DOHH2 (cell line): ENCODE measurements around the gene LRRC71.

ENCODE experiments used
- H3F3A ChIP-seq: fragments of 200-600 bp; sonication (generic), shearing (Covaris generic); 2 replicates; pipeline ENCODE4 v1.6.0; 2016; ENCODE audit warnings: antibody characterized with exemption, mild to moderate bottlenecking; ENCODE audit not compliant: control insufficient read depth, insufficient read depth
- H3K27ac ChIP-seq: fragments of 200-600 bp; sonication (generic); 2 replicates; pipeline ENCODE4 v1.5.1; 2014; ENCODE audit warnings: low read depth, mild to moderate bottlenecking, low read length, moderate library complexity
- H3K27me3 ChIP-seq: fragments of 200-600 bp; sonication (generic); 2 replicates; pipeline ENCODE4 v1.6.1; 2014; ENCODE audit warnings: mild to moderate bottlenecking, low read length, mixed read lengths; ENCODE audit not compliant: control insufficient read depth
- H3K36me3 ChIP-seq: fragments of 200-600 bp; sonication (generic); 2 replicates; pipeline ENCODE4 v1.6.1; 2014; ENCODE audit warnings: mild to moderate bottlenecking, low read length, moderate library complexity, mixed read lengths; ENCODE audit not compliant: control insufficient read depth
- H3K4me1 ChIP-seq: fragments of 200-600 bp; sonication (generic); 2 replicates; pipeline ENCODE4 v1.6.1; 2014; ENCODE audit warnings: mild to moderate bottlenecking, low read length, mixed read lengths; ENCODE audit not compliant: control insufficient read depth
- H3K4me2 ChIP-seq: fragments of 200-600 bp; sonication (generic); 2 replicates; pipeline ENCODE4 v1.6.0; 2014; ENCODE audit warnings: mild to moderate bottlenecking, low read length, moderate library complexity
- H3K4me3 ChIP-seq: fragments of 200-600 bp; sonication (generic); 2 replicates; pipeline ENCODE4 v1.5.1; 2014; ENCODE audit warnings: mild to moderate bottlenecking, low read length, mixed read lengths
- H3K79me2 ChIP-seq: fragments of 200-600 bp; sonication (generic); 2 replicates; pipeline ENCODE4 v1.6.1; 2014; ENCODE audit warnings: mild to moderate bottlenecking, low read length, mixed read lengths; ENCODE audit not compliant: control insufficient read depth
- H3K9me2 ChIP-seq: fragments of 200-600 bp; sonication (generic); replicated peaks from 2 replicates; pipeline ENCODE4 v1.6.1; 2014; ENCODE audit warnings: mild to moderate bottlenecking, low read length, mixed read lengths; ENCODE audit not compliant: control insufficient read depth
- H3K9me3 ChIP-seq: fragments of 200-600 bp; sonication (generic); 2 replicates; pipeline ENCODE4 v1.6.1; 2014; ENCODE audit warnings: antibody characterized with exemption, low read length, mixed read lengths; ENCODE audit not compliant: control insufficient read depth, insufficient read depth
- H4K20me1 ChIP-seq: fragments of 200-600 bp; sonication (generic); 2 replicates; pipeline ENCODE4 v1.6.0; 2014; ENCODE audit warnings: low read depth, mild to moderate bottlenecking, antibody characterized with exemption, low read length, moderate library complexity; ENCODE audit not compliant: control insufficient read depth, insufficient read depth
- EZH2phosphoT487 ChIP-seq: fragments of 200-600 bp; sonication (generic); IDR thresholded peaks from 2 replicates; pipeline ENCODE4 v1.6.1; 2017; ENCODE audit warnings: borderline replicate concordance, mild to moderate bottlenecking, antibody characterized with exemption, low read length, moderate library complexity, mixed read lengths
- TF ChIP-seq, protein P1 (sequence below): fragments of 200-600 bp; sonication (generic); IDR thresholded peaks from one replicate; pipeline ENCODE4 v1.5.1; 2014; ENCODE audit warnings: antibody characterized with exemption, mild to moderate bottlenecking, low read depth, low read length; ENCODE audit not compliant: poor library complexity, severe bottlenecking

LRRC71 gene

DNA sequence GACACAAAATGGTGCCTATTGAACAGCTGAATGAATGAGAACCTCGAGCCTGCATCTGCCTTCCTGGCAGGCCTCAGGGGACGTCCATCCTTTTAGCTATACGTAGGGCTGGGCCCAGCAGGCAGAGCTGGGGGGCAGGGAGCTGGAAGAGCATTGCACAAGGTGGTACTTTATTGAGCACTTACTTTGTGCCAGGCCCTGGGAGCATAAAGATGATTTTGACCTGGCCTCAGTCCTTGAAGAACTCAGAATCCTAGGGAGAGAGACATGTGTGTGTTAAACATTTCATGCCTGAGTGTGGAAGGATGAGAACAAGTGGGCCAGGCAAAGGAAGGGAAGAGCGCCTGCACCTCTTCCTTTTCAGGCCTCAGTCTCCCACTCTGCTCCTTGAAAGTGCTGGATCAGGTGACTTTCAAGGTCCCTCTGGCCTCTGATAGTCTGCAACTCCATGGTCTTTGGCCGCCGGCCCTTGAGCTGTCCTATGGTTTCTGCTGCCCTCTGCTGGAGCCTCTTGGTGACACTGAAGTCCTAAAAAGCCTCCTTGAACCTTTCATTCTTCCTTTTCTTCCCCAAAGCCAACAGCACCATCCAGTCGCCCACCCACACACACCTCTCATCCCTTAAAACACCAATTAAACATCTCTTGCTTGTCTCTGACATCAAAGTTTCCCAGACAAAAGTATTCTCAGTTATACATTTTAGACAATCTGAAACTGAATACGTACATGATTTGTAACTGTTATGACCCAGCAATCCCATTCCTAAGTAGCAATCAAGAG, 30.4 kb upstream of the LRRC71 start:
- Histone ChIP-seq H3K4me3 (no peak overlapping the region), H3K4me2 (no peak overlapping the region), H3K36me3 (no peaks in the 10 kb centered on the region), H3K79me2 (no peaks in the 10 kb centered on the region), H4K20me1 (no peaks in the 10 kb centered on the region), H3K4me1 (0 out of 2 replicates have a peak, but pooled peaks cover 3% of the 10 kb centered on the region), H3K27me3 (peaks cover 41% of the 10 kb centered on the region), H3K9me3 (no peaks in the 10 kb centered on the region), H3K9me2 (no peaks in the 10 kb centered on the region), H3F3A (no peaks in the 10 kb centered on the region), H3K27ac (no peak overlapping the region)
- no peak for TF ChIP-seq EZH2phosphoT487
- TF ChIP-seq, protein P1, sequence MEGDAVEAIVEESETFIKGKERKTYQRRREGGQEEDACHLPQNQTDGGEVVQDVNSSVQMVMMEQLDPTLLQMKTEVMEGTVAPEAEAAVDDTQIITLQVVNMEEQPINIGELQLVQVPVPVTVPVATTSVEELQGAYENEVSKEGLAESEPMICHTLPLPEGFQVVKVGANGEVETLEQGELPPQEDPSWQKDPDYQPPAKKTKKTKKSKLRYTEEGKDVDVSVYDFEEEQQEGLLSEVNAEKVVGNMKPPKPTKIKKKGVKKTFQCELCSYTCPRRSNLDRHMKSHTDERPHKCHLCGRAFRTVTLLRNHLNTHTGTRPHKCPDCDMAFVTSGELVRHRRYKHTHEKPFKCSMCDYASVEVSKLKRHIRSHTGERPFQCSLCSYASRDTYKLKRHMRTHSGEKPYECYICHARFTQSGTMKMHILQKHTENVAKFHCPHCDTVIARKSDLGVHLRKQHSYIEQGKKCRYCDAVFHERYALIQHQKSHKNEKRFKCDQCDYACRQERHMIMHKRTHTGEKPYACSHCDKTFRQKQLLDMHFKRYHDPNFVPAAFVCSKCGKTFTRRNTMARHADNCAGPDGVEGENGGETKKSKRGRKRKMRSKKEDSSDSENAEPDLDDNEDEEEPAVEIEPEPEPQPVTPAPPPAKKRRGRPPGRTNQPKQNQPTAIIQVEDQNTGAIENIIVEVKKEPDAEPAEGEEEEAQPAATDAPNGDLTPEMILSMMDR: peak; percentile 86

DNA sequence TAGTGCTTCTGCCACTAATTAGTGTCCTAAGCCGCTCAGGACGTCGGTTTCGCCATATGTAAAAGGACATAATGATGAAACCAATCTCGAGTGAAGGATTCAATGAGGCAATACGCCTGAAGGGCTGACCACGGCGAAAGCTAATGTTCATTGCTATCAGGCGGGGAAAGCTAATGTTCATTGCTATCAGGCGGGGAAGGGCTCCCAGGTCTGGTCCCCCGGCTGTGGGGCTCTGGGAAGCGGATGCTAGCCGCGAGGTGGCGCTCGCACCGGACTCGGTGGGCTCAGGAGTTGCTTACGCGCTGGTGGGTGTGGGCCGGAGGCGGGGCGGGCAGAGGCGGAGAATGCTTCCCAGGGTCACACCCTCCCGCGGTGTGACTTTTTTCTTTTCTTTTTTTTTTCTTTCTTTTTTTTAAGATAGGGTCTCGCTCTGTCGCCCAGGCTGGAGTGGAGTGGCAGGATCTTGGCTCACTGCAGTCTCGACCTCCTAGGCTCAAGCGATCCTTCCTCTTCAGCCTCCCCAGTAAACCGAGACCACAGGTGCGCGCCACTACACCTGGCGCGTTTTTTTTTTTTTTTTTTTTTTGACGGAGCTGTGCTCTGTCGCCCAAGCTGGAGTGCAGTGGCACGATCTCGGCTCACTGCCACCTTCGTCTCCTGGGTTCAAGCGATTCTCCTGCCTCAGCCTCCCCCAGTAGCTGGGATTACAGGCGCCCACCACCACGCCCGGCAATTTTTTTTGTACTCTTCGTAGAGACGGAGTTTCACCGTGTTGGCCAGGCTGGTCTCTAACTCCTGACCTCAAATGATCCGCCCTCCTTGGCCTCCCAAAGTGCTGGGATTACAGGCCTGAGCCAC, 28.0 kb upstream of the LRRC71 start:
- no peaks in the 10 kb centered on the region for H3K79me2 ChIP-seq
- H3K4me3 ChIP-seq: no peak overlapping the region

DNA sequence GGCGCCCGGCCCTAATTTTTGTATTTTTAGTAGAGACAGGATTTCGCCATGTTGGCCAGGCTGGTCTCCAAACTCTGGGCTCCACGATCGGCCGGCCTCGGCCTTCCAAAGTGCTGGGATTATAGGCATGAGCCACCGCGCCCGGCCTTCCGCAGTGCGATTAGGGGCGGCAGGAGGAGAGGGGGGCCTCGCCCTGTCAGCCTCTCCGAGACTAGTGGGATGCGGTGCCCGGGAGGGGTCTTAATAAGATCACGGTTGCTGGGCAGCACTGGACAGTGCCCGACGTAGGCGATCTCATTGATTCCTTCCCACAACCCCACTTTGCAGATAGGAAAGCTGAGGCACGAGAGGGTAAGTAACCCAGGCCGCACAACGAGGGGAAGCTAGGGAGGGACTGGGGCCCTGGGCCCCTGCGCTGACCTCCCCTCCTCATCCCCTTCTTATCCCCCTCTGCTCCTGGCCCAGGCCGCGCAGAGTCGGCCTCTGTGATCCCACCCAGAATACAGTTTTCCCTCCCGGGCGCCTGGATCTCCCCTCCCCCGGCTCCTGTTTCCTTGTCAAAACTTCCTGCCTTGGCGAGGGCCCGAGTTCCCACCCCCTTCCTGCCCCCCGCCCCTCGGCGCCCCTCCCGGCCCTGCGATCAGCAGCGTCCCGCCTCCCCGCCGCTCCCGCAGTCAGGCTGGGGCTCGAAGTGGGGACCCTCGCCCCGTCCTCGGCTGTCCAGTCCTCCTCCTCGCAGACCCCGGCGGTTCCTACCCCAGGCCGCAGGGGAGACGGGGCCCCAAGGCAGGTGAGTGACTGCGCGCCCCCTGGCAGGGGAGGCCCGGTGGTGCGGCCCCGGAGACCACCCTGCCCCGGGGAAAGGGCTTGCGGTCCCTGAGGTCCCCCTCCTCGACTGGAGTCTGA, 27.1 kb upstream of the LRRC71 start, which contains the start of gene PEAR1:
Gene PEAR1 (plus strand): TSS at position 671 of the 906 bp plus-strand sequence. CDS start 10,209 bp downstream, outside the sequence.
- H3K27ac ChIP-seq: no peak within 1 kb of the TSS
- H4K20me1 ChIP-seq: 0 out of 2 replicates have a peak, but pooled peaks cover 3% of the 10 kb centered on the region
- no peaks in the 10 kb centered on the region for H3F3A ChIP-seq
- peak within 1 kb of the TSS; percentile 35 for H3K4me2 ChIP-seq
- no peaks in the 10 kb centered on the region for H3K9me3 ChIP-seq
- H3K79me2 ChIP-seq: no peaks in the 10 kb centered on the region
- H3K4me3 ChIP-seq: no peak within 1 kb of the TSS
- TF ChIP-seq, protein P1: no peak
- TF ChIP-seq EZH2phosphoT487: no peak
- peaks cover 38% of the 10 kb centered on the region for H3K27me3 ChIP-seq
- 0 out of 2 replicates have a peak, but pooled peaks cover 3% of the 10 kb centered on the region for H3K4me1 ChIP-seq
- no peaks in the 10 kb centered on the region for H3K9me2 ChIP-seq
- H3K36me3 ChIP-seq: no peaks in the 10 kb centered on the region

More for the DNA sequence above, 28.0 kb upstream of the LRRC71 start:
- no peaks in the 10 kb centered on the region for H3F3A ChIP-seq
- no peaks in the 10 kb centered on the region for H3K9me3 ChIP-seq
- H3K27ac ChIP-seq: no peak overlapping the region
- TF ChIP-seq EZH2phosphoT487: no peak; the same call in 1 of the 2 replicates
- TF ChIP-seq, protein P1: peak; percentile 84
- peaks cover 31% of the 10 kb centered on the region for H3K27me3 ChIP-seq
- no peaks in the 10 kb centered on the region for H3K36me3 ChIP-seq
- no peaks in the 10 kb centered on the region for H3K9me2 ChIP-seq
- peak overlapping the region; percentile 35 for H3K4me2 ChIP-seq
- H4K20me1 ChIP-seq: 0 out of 2 replicates have a peak, but pooled peaks cover 3% of the 10 kb centered on the region
- H3K4me1 ChIP-seq: 0 out of 2 replicates have a peak, but pooled peaks cover 3% of the 10 kb centered on the region
